BE2C (cell line): ENCODE measurements around the gene MRPL54.

ENCODE experiments used
- DNase-seq: peaks from one replicate; pipeline ENCODE4 v3.0.0-alpha.2; 2020
- H3K27me3 ChIP-seq: fragments of 250-450 bp; sonication (Bioruptor Pico); 2 replicates; pipeline ENCODE4 v1.5.1; 2020; ENCODE audit warnings: mild to moderate bottlenecking
- H3K36me3 ChIP-seq: fragments of 250-450 bp; sonication (Bioruptor Pico); 2 replicates; pipeline ENCODE4 v1.5.1; 2020; ENCODE audit warnings: mild to moderate bottlenecking
- H3K4me1 ChIP-seq: fragments of 250-450 bp; sonication (Bioruptor Pico); 2 replicates; pipeline ENCODE4 v1.5.1; 2020
- H3K4me3 ChIP-seq: 2 replicates; pipeline ENCODE4 v1.5.1; 2011; ENCODE audit warnings: low read depth, low read length
- H3K9me3 ChIP-seq: fragments of 250-450 bp; sonication (Bioruptor Pico); 2 replicates; pipeline ENCODE4 v1.5.1; 2020
- TF ChIP-seq, protein P1 (sequence below): IDR thresholded peaks from 2 replicates; pipeline ENCODE4 v1.5.1; 2012; ENCODE audit warnings: mild to moderate bottlenecking, low read depth, low read length

MRPL54 gene

DNA sequence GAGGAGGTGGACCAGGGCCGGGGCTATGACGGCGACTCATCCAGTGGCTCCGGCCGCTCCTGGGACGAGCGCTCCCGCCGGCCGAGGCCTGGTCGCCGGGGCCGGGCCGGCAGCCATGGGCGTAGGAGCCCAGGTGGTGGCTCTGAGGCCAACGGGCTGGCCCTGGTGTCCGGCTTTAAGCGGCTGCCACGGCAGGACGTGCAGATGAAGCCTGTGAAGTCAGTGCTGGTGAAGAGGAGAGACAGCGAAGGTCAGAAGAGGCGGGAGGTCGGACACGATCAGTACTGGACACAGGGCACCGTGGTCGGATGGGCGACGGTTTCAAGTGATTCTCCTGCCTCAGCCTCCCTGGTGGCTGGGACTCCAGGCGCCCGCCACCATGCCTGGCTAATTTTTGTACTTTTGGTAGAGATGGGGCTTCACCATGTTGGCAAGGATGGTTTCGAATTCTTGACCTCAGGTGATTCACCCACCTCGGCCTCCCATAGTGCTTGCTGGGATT is 32.0 kb upstream of the MRPL54 start:
- Histone ChIP-seq H3K9me3 (no peaks in the 10 kb centered on the region), H3K4me1 (no peaks in the 10 kb centered on the region), H3K27me3 (peaks cover 23% of the 10 kb centered on the region), H3K36me3 (no peaks in the 10 kb centered on the region), H3K4me3 (no peak overlapping the region)
- no peak for DNase-seq
- TF ChIP-seq, protein P1, sequence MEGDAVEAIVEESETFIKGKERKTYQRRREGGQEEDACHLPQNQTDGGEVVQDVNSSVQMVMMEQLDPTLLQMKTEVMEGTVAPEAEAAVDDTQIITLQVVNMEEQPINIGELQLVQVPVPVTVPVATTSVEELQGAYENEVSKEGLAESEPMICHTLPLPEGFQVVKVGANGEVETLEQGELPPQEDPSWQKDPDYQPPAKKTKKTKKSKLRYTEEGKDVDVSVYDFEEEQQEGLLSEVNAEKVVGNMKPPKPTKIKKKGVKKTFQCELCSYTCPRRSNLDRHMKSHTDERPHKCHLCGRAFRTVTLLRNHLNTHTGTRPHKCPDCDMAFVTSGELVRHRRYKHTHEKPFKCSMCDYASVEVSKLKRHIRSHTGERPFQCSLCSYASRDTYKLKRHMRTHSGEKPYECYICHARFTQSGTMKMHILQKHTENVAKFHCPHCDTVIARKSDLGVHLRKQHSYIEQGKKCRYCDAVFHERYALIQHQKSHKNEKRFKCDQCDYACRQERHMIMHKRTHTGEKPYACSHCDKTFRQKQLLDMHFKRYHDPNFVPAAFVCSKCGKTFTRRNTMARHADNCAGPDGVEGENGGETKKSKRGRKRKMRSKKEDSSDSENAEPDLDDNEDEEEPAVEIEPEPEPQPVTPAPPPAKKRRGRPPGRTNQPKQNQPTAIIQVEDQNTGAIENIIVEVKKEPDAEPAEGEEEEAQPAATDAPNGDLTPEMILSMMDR, result no peak

DNA sequence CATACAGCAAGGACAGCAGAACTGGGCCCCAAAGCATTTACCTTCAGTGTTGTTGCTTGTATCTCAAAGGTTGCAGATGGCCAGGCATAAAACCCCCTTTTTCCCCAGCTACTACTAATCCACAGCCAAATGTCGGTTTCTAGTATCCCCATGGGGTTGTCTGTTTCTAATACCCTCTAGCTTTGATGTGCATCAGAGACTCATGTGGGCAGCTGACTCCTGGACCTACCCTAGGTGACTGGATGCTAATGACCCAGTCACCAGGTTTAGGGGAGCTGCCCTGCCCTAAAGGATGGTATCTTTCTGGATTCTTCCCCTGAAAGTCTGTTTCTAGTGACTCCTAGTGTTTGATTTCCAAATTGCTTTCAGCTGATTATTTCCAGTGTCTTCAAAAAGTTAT is 30.4 kb upstream of the MRPL54 start:
- TF ChIP-seq, protein P1, result no peak
- no peak for DNase-seq
- Histone ChIP-seq H3K27me3 (peaks cover 34% of the 10 kb centered on the region), H3K9me3 (no peaks in the 10 kb centered on the region; the same call in 1 of the 2 replicates), H3K4me1 (no peaks in the 10 kb centered on the region), H3K36me3 (no peaks in the 10 kb centered on the region), H3K4me3 (no peak overlapping the region)

DNA sequence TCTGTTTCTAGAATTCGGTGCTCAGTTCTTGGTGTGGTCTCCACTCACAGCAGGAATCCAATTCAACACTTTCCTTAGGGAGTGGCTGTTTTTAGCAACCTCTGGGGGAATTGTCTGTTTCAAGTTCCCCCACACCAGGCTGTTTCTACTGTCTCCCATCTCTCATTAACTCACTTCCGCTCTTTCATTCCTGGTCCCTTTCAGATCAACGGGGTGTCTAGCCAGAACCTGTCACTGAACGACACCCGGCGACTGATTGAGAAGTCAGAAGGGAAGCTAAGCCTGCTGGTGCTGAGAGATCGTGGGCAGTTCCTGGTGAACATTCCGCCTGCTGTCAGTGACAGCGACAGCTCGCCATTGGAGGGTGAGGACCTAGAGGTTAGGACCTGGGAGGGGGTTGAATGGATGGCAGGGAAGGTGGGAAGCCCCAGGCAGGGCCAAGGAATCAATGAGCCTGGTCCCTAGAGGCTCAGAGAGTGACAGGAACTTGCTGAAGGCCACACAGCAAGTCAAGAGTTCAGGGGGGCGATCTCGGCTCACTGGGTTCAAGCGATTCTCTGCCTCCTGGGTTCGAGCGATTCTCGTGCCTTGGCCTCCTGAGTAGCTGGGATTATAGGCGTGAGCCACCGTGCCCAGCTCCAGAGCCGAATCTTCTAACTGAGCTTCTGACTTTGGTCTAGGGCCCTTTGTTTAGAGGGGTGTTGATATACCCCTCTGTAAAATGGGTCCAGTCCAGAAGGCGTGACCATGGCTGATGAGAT is 28.8 kb upstream of the MRPL54 start:
- TF ChIP-seq, protein P1, result no peak
- Histone ChIP-seq H3K9me3 (no peaks in the 10 kb centered on the region; the same call in 1 of the 2 replicates), H3K4me3 (no peak overlapping the region), H3K4me1 (no peaks in the 10 kb centered on the region), H3K27me3 (peaks cover 34% of the 10 kb centered on the region), H3K36me3 (no peaks in the 10 kb centered on the region)
- DNase-seq, result no peak

DNA sequence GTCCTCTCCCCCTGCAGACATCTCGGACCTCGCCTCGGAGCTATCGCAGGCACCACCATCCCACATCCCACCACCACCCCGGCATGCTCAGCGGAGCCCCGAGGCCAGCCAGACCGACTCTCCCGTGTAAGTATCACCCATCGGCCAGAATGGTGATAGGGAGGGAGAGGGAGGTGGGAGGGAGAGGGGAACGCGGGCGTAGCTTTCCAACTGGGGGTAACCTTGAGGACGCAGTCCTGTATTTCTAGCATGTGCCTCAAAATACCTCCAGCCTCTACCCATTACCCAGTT is 28.2 kb upstream of the MRPL54 start:
- TF ChIP-seq, protein P1, result no peak
- H3K9me3 ChIP-seq, result no peaks in the 10 kb centered on the region; the same call in 1 of the 2 replicates
- no peak overlapping the region for H3K4me3 ChIP-seq
- no peaks in the 10 kb centered on the region for H3K36me3 ChIP-seq
- peaks cover 34% of the 10 kb centered on the region for H3K27me3 ChIP-seq
- H3K4me1 ChIP-seq, result no peaks in the 10 kb centered on the region
- no peak for DNase-seq

DNA sequence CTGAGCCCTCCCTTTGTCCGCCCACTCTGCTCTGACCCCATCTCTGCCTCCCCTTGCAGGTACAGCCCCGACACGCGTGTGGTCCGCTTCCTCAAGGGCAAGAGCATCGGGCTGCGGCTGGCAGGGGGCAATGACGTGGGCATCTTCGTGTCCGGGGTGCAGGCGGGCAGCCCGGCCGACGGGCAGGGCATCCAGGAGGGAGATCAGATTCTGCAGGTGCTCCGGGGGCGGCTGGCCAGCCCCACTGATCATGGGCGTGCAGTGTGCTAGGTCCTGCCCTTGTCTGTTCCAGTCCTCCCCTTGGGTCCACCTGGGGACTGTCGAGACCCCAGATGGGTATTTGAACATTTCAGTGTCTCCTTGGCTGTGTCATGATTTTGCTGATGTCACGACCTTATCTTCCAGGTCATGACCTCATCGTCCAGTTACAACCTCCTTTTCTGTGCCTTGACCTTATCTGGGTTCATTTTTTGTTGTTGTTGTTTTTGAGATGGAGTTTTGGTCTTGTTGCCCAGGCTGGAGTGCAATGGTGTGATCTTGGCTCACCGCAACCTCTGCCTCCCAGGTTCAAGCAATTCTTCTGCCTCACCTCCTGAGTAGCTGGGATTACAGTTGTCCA is 26.3 kb upstream of the MRPL54 start:
- Histone ChIP-seq H3K4me1 (no peaks in the 10 kb centered on the region), H3K36me3 (no peaks in the 10 kb centered on the region), H3K4me3 (no peak overlapping the region), H3K9me3 (no peaks in the 10 kb centered on the region; the same call in 1 of the 2 replicates), H3K27me3 (peaks cover 34% of the 10 kb centered on the region)
- no peak for DNase-seq
- TF ChIP-seq, protein P1, result no peak
